HG03060 (cell line): ENCODE results near the gene DHRS12.

Experiments
- ATAC-seq: cut with Tn5 transposase; IDR thresholded peaks from one replicate; pipeline ENCODE4 v1.9.1; 2021; ENCODE audit warnings: low read depth, moderate number of reproducible peaks; ENCODE audit not compliant: unreplicated experiment

DHRS12 gene

GRCh38 chr13:51811920-51812451 is 8.0 kb upstream of the DHRS12 start:
- no peak for ATAC-seq

DNA sequence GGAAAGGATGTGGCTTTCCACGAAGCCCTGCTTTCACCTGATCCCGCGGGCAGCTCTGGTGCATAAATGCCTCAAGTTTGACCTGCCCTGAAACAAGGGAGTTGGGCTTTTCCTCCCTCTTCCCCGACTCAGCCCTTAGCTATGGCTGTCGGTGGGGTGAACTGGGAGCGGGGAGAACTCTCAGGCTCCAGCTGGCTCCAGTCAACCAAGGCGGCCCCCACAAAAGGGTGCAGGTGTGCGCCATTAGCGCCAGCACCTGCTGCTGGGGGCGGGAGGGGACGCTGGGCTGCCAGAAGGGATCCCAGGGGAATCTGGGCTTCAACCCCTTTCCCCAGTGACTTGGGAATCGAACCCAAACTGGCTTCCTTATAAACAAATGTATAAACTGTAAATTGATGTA is 7.1 kb upstream of the DHRS12 start:
- ATAC-seq = no peak

DNA sequence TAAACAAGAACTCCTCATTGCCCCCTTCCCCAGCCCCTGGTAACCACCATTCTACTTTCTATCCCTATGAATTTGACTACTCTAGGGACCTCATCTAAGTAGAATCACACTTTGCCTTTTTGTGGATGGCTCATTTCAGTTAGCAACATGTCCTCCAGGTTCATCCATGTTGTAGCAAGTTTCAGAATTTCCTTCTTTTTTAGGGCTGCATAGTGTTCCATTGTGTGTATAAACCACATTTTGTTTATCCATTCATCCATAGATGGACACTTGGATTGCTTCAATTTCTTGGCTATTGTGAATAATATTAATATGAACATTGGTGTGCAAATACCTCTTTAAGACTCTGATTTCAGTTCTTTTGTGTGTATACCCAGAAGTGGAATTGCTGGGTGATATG is 4.8 kb upstream of the DHRS12 start:
- no peak for ATAC-seq

DNA sequence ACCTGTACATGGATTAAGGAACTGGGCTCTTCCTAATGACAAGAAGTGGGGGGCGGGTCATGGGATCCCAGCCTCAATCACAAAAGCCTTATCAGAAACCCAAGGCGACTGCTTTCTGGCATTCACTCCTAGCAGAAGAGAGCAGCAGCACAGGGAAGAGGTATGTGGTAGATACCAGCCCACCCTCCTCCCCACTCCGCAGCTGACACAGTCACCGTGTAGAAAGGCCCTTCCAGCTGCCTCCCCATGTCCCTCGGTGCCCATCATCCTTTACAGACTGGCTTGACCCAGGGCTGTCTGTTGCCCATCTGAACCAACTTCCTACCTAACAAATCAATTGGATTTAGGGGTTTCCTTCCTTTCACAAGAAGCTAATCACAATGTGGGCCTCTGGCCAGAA is 3.1 kb upstream of the DHRS12 start:
- no peak for ATAC-seq

- ATAC-seq = no peak
Observed at GRCh38 chr13:51806566-51806965, 2.6 kb upstream of the DHRS12 start.

DNA sequence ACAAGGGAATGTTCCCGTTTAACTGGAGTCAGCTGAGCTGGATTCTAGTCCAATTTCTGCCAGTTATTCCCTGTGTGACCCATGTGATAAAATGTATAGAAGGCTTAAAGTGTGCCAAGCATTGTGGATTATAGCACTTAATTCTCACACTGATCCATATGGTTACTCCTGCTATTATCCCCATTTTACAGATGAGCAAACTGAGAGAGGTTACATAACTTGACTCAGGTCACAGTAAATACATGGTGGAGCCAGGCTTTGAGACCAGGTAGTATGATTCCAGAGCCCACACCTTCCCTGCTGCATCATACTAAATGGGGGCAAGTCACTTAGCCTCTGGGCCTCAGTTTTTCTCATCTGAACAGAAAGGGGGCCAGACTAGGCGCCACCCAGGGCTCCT is 2.0 kb upstream of the DHRS12 start:
- ATAC-seq = no peak

- ATAC-seq = no peak
Observed at GRCh38 chr13:51805313-51805712, 1.4 kb upstream of the DHRS12 start.

GRCh38 chr13:51804295-51805172 is 571 bp upstream of the DHRS12 start:
- no peak for ATAC-seq

GRCh38 chr13:51802631-51803418 is 1.1 kb downstream of the DHRS12 start:
- ATAC-seq = no peak

DNA sequence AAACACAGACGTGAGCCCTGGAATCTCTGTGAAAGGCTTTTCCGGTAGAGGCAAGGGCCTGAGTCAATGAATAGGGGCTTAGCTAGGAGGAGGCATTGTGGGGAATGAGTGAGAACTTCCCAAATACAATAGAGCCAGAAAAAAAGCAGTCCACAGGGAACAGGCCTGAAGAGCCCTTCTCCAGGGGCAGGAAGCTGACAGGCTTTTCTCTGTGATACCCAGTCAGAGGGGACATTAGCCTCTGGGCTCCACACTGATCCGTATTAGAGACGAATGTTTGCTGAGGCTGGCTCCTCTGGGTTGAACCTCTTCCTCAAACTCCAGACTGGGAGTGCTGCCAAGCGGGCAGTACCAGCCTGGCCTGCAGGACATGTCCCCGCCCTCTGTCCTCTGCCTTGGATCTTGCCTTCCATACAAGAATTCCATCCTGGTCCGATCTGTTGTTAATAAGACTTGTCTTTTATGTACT is 2.3 kb downstream of the DHRS12 start:
- no peak for ATAC-seq

GRCh38 chr13:51800486-51800885 is 3.5 kb downstream of the DHRS12 start:
- no peak for ATAC-seq

GRCh38 chr13:51799261-51799660 is 4.7 kb downstream of the DHRS12 start:
- ATAC-seq = no peak

DNA sequence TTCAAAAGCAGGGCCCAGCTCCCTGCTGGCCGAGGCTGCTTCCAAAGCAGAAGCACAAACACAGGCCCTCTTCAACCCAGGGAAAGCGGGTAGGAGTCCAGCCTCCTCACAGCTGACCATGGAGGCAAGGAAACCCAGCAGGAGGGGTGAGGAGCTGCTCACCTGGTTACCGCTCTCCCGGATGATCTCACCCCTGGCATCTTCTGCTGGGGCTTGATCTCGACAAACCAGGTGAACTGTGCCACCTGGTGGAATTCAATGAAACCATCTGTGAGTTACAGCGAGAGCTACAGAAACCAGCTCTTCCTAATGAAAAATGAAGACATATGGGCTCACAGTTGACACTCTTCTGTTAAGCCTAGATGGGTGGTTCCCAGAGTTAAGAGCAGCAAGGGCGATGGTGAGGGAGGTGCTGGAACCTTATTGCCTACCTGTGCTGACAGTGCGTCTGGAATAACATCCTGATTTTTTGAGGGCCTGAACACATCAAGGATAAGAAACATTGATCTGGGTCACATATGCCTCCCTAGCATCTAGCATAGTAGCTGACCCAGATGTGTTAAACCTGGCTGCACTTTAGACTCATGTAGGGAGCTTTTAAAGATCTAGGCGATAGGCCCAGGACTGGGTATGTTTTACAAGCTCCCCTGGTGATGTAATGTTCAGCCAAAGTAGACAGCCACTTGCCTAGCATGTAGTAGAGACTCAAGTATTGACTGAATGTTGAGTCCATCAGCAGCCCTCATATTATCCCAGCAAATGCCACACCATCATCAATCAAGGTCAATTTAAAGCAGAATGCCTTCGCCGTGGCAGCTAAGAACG is 6.1 kb downstream of the DHRS12 start:
- ATAC-seq = no peak

DNA sequence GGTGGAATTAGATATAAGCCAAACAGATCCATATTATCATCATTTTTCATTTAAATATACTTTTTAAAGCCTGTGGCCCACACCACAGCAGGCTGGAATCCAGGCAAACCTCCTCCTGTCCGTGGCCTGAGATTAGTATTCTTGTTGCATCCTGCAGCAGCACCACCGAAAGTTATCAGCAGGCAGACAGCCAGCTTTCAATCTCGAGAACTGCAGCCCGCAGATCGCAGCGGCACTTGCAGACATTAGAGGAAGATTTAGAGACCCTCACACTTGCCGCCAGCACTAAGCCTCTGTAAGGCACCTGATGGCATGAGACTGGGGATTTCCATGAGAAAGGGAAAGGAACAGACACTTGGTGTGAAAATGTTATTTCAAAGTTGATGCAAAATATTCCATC is 7.4 kb downstream of the DHRS12 start:
- ATAC-seq = no peak

DNA sequence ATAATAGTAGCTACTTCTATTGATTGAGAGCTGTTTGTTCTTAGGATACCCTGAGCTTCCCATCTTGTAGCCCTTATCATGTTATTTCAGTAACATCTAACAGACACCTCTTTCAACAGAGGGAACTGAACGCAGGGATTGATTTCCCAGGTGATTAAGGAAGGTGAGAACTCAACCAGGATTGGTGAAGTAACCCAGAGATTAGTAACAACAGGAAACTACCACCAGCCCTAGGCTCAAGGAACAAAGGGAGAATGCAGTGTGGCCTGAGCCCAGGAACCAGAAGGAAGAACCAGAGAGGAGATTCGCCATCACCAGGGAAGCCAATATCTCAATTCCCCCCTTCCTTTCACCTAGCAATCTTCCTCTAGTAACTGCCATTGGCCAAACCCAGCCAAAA is 8.5 kb downstream of the DHRS12 start:
- no peak for ATAC-seq

GRCh38 chr13:51794964-51795363 is 9.0 kb downstream of the DHRS12 start:
- ATAC-seq = no peak

- ATAC-seq = peak; percentile 45
Observed at GRCh38 chr13:51793570-51794271, 10.2 kb downstream of the DHRS12 start.

DNA sequence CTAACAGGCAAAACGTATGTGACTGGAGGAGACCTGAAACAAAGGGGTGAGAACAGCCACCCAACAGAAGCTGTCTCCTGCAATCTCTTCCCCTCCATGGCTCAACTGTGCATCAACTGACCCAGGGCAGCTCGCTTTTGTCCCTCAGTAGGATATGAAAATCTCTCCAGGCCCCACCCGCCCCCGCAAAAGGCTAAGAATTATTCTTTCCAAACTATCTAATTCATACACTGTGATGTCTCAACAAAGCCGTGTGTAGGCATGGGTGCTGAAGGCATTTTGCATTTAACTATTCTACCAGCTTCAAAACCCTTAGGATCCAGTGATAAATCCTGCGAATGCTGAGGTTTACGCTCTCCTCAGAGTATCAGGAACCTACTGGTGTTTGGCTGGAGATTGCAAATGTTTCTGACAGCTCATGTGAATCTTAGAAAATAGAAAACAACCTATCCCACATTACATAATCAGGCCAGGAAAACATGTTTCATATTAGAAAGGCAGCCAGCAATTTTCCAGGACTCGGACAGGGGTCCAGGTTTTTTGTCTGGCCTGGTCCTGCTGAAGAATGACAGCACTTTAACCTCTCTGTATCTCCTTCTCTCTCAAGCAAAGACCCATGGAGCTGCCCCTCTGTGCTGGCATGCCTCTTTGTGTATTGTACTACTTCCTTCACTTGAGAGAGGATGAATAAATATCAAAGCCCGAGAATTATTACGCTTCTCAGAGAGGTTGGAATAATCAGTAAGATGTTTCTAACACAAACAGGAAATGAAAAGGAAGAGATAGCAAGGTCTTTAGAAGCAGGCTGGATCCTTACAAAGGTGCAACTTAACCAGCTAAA is 17.3 kb downstream of the DHRS12 start:
- ATAC-seq = no peak
